Measurements from ENCODE around the gene EPB41L2. TPM values are rescaled to one million over a fixed set of nuclear protein-coding genes. Genes with fewer than 3 reads are reported as not detected.

Gene EPB41L2
- total RNA-seq, 1 donor = 47.4 TPM

GRCh38 chr6:131061751-131062119 is 1.3 kb downstream of the EPB41L2 start:
- no peaks in the 10 kb centered on the region for H4K20me1 ChIP-seq (ENCODE audit: insufficient read depth, low read length)
- H3K79me2 ChIP-seq (ENCODE audit: insufficient read depth, low read length) = peaks cover 34% of the 10 kb centered on the region
- TF ChIP-seq CTCF (IDR thresholded peaks at IDR 0.05; ENCODE audit: extremely low read depth, low read depth, low read length) = no peak
- no peaks in the 10 kb centered on the region for H3K9me3 ChIP-seq (ENCODE audit: low read depth, low read length)
- peak overlapping the region; percentile 86 for H3K27ac ChIP-seq (ENCODE audit: low read depth, low read length)
- no peaks in the 10 kb centered on the region for H3K36me3 ChIP-seq (ENCODE audit: insufficient read depth, low read length)
- H3K4me1 ChIP-seq (ENCODE audit: insufficient read depth, low read length) = peaks cover 29% of the 10 kb centered on the region
- no peaks in the 10 kb centered on the region for H3K27me3 ChIP-seq (ENCODE audit: insufficient read depth, low read length)
- H3K4me2 ChIP-seq (ENCODE audit: insufficient read depth, low read length) = peak overlapping the region; percentile 91
- DNase-seq (ENCODE audit: insufficient read length, low spot score, missing footprints) = peak; percentile 41
- peak overlapping the region; percentile 83 for H3K4me3 ChIP-seq (ENCODE audit: insufficient read depth, low read length)
- peak overlapping the region; percentile 73 for H2AFZ ChIP-seq (ENCODE audit: low read length)

- Histone ChIP-seq H2AFZ (ENCODE audit: low read length) (peak overlapping the region; percentile 73), H3K79me2 (ENCODE audit: insufficient read depth, low read length) (peaks cover 40% of the 10 kb centered on the region)
Measured at GRCh38 chr6:131061041-131061750, 1.8 kb downstream of the EPB41L2 start.

GRCh38 chr6:131060311-131060710 is 2.7 kb downstream of the EPB41L2 start:
- peak overlapping the region; percentile 36 for H2AFZ ChIP-seq (ENCODE audit: low read length)
- peak; percentile 58 for DNase-seq (ENCODE audit: insufficient read length, low spot score, missing footprints)
- no peaks in the 10 kb centered on the region for H3K27me3 ChIP-seq (ENCODE audit: insufficient read depth, low read length)

More at GRCh38 chr6:131061041-131061750, 1.8 kb downstream of the EPB41L2 start:
- Histone ChIP-seq H3K4me2 (ENCODE audit: insufficient read depth, low read length) (peak overlapping the region; percentile 91), H3K27ac (ENCODE audit: low read depth, low read length) (peak overlapping the region; percentile 86), H3K27me3 (ENCODE audit: insufficient read depth, low read length) (no peaks in the 10 kb centered on the region), H3K9me3 (ENCODE audit: low read depth, low read length) (no peaks in the 10 kb centered on the region), H3K36me3 (ENCODE audit: insufficient read depth, low read length) (no peaks in the 10 kb centered on the region), H3K4me1 (ENCODE audit: insufficient read depth, low read length) (peaks cover 29% of the 10 kb centered on the region), H4K20me1 (ENCODE audit: insufficient read depth, low read length) (no peaks in the 10 kb centered on the region), H3K4me3 (ENCODE audit: insufficient read depth, low read length) (peak overlapping the region; percentile 83)
- no peak for TF ChIP-seq CTCF (IDR thresholded peaks at IDR 0.05; ENCODE audit: extremely low read depth, low read depth, low read length)
- DNase-seq (ENCODE audit: insufficient read length, low spot score, missing footprints) = peak; percentile 38

More at GRCh38 chr6:131060311-131060710, 2.7 kb downstream of the EPB41L2 start:
- Histone ChIP-seq H3K79me2 (ENCODE audit: insufficient read depth, low read length) (peaks cover 48% of the 10 kb centered on the region), H4K20me1 (ENCODE audit: insufficient read depth, low read length) (no peaks in the 10 kb centered on the region), H3K9me3 (ENCODE audit: low read depth, low read length) (no peaks in the 10 kb centered on the region), H3K36me3 (ENCODE audit: insufficient read depth, low read length) (peaks cover 6% of the 10 kb centered on the region), H3K4me3 (ENCODE audit: insufficient read depth, low read length) (peak overlapping the region; percentile 83), H3K4me1 (ENCODE audit: insufficient read depth, low read length) (peaks cover 29% of the 10 kb centered on the region), H3K4me2 (ENCODE audit: insufficient read depth, low read length) (peak overlapping the region; percentile 91), H3K27ac (ENCODE audit: low read depth, low read length) (peak overlapping the region; percentile 86)
- TF ChIP-seq CTCF (IDR thresholded peaks at IDR 0.05; ENCODE audit: extremely low read depth, low read depth, low read length) = no peak

Measured in osteoblast (primary cell).